ENCODE results near the gene DPY19L3.

DNA sequence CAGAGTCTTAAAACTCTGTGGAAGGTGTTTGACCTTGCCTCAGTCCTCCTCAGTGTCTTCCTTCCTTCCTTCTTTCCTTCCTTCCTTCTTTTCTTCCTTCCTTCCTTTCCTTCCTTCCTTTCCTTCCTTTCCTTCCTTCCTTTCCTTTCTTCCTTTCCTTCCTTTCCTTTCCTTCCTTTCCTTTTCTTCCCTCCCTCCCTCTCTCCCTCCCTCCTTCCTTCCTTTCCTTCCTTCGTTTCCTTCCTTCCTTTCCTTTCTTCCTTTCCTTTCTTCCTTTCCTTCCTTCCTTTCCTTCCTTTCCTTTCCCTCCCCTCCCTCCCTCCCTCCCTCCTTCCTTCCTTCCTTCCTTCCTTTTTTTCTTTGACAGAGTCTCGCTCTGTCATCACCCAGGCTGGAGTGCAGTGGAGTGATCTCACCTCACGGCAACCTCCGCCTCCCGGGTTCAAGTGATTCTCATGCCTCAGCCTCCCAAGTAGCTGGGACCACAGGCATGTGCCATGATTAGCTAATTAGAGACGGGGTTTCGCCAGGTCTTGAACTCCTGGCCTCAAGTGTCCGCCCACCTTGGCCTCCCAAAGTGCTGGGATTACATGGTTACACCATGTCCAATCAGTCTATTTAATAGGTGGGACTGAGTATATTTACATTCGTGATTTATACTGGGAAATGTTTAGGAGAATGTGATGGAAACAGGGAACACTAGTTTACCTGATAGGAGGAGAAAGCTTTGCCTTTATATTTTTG is 43.8 kb upstream of the DPY19L3 start:
- TF ChIP-seq, protein P1, sequence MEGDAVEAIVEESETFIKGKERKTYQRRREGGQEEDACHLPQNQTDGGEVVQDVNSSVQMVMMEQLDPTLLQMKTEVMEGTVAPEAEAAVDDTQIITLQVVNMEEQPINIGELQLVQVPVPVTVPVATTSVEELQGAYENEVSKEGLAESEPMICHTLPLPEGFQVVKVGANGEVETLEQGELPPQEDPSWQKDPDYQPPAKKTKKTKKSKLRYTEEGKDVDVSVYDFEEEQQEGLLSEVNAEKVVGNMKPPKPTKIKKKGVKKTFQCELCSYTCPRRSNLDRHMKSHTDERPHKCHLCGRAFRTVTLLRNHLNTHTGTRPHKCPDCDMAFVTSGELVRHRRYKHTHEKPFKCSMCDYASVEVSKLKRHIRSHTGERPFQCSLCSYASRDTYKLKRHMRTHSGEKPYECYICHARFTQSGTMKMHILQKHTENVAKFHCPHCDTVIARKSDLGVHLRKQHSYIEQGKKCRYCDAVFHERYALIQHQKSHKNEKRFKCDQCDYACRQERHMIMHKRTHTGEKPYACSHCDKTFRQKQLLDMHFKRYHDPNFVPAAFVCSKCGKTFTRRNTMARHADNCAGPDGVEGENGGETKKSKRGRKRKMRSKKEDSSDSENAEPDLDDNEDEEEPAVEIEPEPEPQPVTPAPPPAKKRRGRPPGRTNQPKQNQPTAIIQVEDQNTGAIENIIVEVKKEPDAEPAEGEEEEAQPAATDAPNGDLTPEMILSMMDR (IDR thresholded peaks at IDR 0.05), result no peak
- TF ChIP-seq EZH2 (IDR thresholded peaks at IDR 0.05) (no peak), EZH2phosphoT487 (IDR thresholded peaks at IDR 0.05) (no peak)

Measured in neural progenitor cell (in vitro differentiated cells).